HCT116 (cell line): ENCODE results near the gene FCN1. TPM values are rescaled to one million over a fixed set of nuclear protein-coding genes. Genes with fewer than 3 reads are reported as not detected.

Experiments used
- ATAC-seq: fragments of 200-7000 bp; cut with Tn5 transposase; 2 replicates; pipeline ENCODE4 v1.9.1; 2020; ENCODE audit warnings: mild to moderate bottlenecking, moderate library complexity
- BruUV-seq: library from RNA; stranded (reverse); fragments of 400-500 nt; replicated peaks from 2 replicates; lab custom pipeline; 2021; lab: Mats Ljungman, UMichigan
- CTCF ChIA-PET: fragments of 300-600 bp; sonication (Branson Sonifier 250); formaldehyde crosslinking; loops from one replicate; lab custom pipeline; 2021; ENCODE audit warnings: antibody characterized with exemption; lab: Charles Lee
- POLR2A ChIA-PET: fragments of 300-600, 350-600 bp; sonication (Branson Sonifier 250); formaldehyde crosslinking; loops from one replicate; lab custom pipeline; 2021; ENCODE audit warnings: antibody characterized with exemption; lab: Charles Lee
- RAD21 ChIA-PET, 2 experiments: fragments of 300-600 bp; sonication (Branson Sonifier 250); formaldehyde crosslinking; loops; one replicate each; lab custom pipeline; 2023; ENCODE audit warnings: low total read pairs in 2 of 2; ENCODE audit not compliant: uncharacterized antibody in 2 of 2, unreplicated experiment in 2 of 2, low non-redundant PET in 1 of 2; lab: Charles Lee
- DNase-seq: peaks from one replicate; pipeline ENCODE4 v3.0.0-alpha.2; 2010; ENCODE audit warnings: low read depth, low spot score
- H2AFZ ChIP-seq: fragments of 200-600 bp; shearing (Covaris generic), sonication (generic); 2 replicates; pipeline ENCODE4 v1.6.1; 2017; ENCODE audit warnings: low read depth, mixed run types, mixed read lengths, antibody characterized with exemption, low read length; ENCODE audit not compliant: poor library complexity, severe bottlenecking
- H3K27ac ChIP-seq: 2 replicates; pipeline ENCODE4 v1.5.1; 2012; ENCODE audit warnings: low read depth, low read length
- H3K27me3 ChIP-seq: fragments of 200-600 bp; sonication (generic); 2 replicates; pipeline ENCODE4 v1.6.1; 2016; ENCODE audit warnings: mixed run types, low read length, mixed read lengths; ENCODE audit not compliant: insufficient read depth
- H3K36me3 ChIP-seq, 2 experiments: fragments of 200-500 bp in 1 of 2; fragments of 200-600 bp in 1 of 2; sonication (Bioruptor generic) in 1 of 2; sonication (generic) in 1 of 2; 2 replicates each; pipeline versions ENCODE4 v1.5.1 to v1.6.1; 2014 to 2016; ENCODE audit warnings: low read length in 2 of 2, inconsistent platforms in 1 of 2, mixed read lengths in 1 of 2, mixed run types in 1 of 2; ENCODE audit not compliant: insufficient read depth in 2 of 2, control insufficient read depth in 1 of 2
- H3K4me1 ChIP-seq, 2 experiments: fragments of 200-600 bp in 1 of 2; sonication (generic) in 1 of 2; 2 replicates each; pipeline versions ENCODE4 v1.5.1 to v1.6.1; 2012 to 2017; ENCODE audit warnings: low read length in 2 of 2, inconsistent platforms in 1 of 2, mild to moderate bottlenecking in 1 of 2, mixed read lengths in 1 of 2, mixed run types in 1 of 2, moderate library complexity in 1 of 2; ENCODE audit not compliant: insufficient read depth in 2 of 2, control insufficient read depth in 1 of 2
- H3K4me2 ChIP-seq: fragments of 200-600 bp; sonication (generic); 2 replicates; pipeline ENCODE4 v1.6.1; 2017; ENCODE audit warnings: mixed run types, low read length, mixed read lengths
- H3K4me3 ChIP-seq, 2 experiments: fragments of 200-600 bp in 1 of 2; sonication (generic) in 1 of 2; replicated peaks in 1 of 2; 2 replicates each; pipeline ENCODE4 v1.5.1; 2011 to 2016; ENCODE audit warnings: low read length in 2 of 2, control low read depth in 1 of 2, low read depth in 1 of 2, mild to moderate bottlenecking in 1 of 2, mixed read lengths in 1 of 2, mixed run types in 1 of 2
- H3K79me2 ChIP-seq: fragments of 200-600 bp; sonication (generic); 2 replicates; pipeline ENCODE4 v1.6.1; 2017; ENCODE audit warnings: mild to moderate bottlenecking, mixed run types, low read length, moderate library complexity, mixed read lengths; ENCODE audit not compliant: insufficient read depth
- H3K9ac ChIP-seq: fragments of 200-600 bp; sonication (generic); 2 replicates; pipeline ENCODE4 v1.6.1; 2016; ENCODE audit warnings: low read length, mixed read lengths
- H3K9me2 ChIP-seq: fragments of 200-600 bp; sonication (generic), shearing (Covaris generic); 2 replicates; pipeline ENCODE4 v1.6.1; 2017; ENCODE audit warnings: mixed run types, mild to moderate bottlenecking, moderate library complexity; ENCODE audit not compliant: insufficient read depth
- H3K9me3 ChIP-seq, 2 experiments: fragments of 200-500 bp in 1 of 2; fragments of 200-600 bp in 1 of 2; sonication (Bioruptor generic) in 1 of 2; sonication (generic) in 1 of 2; 2 replicates each; pipeline ENCODE4 v1.6.1; 2014 to 2017; ENCODE audit warnings: low read length in 2 of 2, mixed read lengths in 2 of 2, inconsistent platforms in 1 of 2, low read depth in 1 of 2, mild to moderate bottlenecking in 1 of 2, mixed run types in 1 of 2, moderate library complexity in 1 of 2; ENCODE audit not compliant: control insufficient read depth in 1 of 2, insufficient read depth in 1 of 2
- H4K20me1 ChIP-seq: fragments of 200-600 bp; sonication (generic), shearing (Covaris generic); 2 replicates; pipeline ENCODE4 v1.6.1; 2017; ENCODE audit warnings: mixed run types, mild to moderate bottlenecking, moderate library complexity; ENCODE audit not compliant: insufficient read depth
- CBX3 ChIP-seq: IDR thresholded peaks from 2 replicates; pipeline ENCODE4 v1.6.1; 2012; ENCODE audit warnings: low read depth
- CEBPB ChIP-seq: IDR thresholded peaks from 2 replicates; pipeline ENCODE4 v1.6.1; 2012; ENCODE audit warnings: low read depth
- FOSL1 ChIP-seq: IDR thresholded peaks from 2 replicates; pipeline ENCODE4 v1.6.1; 2012; ENCODE audit warnings: low read depth
- POLR2AphosphoS5 ChIP-seq: IDR thresholded peaks from 2 replicates; pipeline ENCODE4 v1.6.1; 2011; ENCODE audit warnings: mild to moderate bottlenecking, low read depth, low read length, moderate library complexity
- RAD21 ChIP-seq: IDR thresholded peaks from 2 replicates; pipeline ENCODE4 v1.6.1; 2012; ENCODE audit warnings: low read depth, mild to moderate bottlenecking
- REST ChIP-seq: IDR thresholded peaks from 2 replicates; pipeline ENCODE4 v1.6.1; 2012; ENCODE audit warnings: low read depth
- SP1 ChIP-seq: IDR thresholded peaks from 2 replicates; pipeline ENCODE4 v1.6.1; 2012; ENCODE audit warnings: low read depth
- SRF ChIP-seq: IDR thresholded peaks from 2 replicates; pipeline ENCODE4 v1.6.1; 2012; ENCODE audit warnings: low read depth
- TCF7L2 ChIP-seq: IDR thresholded peaks from 2 replicates; pipeline ENCODE4 v1.7.0; 2011; ENCODE audit warnings: borderline replicate concordance, inconsistent platforms; ENCODE audit not compliant: insufficient read depth, insufficient read length; ENCODE audit errors: extremely low read depth
- YY1 ChIP-seq: IDR thresholded peaks from 2 replicates; pipeline ENCODE4 v1.6.1; 2011; ENCODE audit warnings: low read length, low read depth, moderate library complexity, mild to moderate bottlenecking; ENCODE audit not compliant: insufficient replicate concordance; ENCODE audit errors: extremely low read depth
- ZNF274 ChIP-seq: fragments of 200-500 bp; sonication (Bioruptor generic); IDR thresholded peaks from 2 replicates; pipeline ENCODE4 v1.6.1; 2014; ENCODE audit warnings: mild to moderate bottlenecking, low read depth, low read length, inconsistent platforms
- intact Hi-C: fragments of 100-400 bp; cut with micrococcal nuclease; formaldehyde crosslinking; loops from 2 replicates; pipeline ENCODE4 v1.10.0; 2022
- total RNA-seq: library from RNA; stranded (reverse); gene quantifications from one replicate; pipeline ENCODE4 v1.2.1, GENCODE V29; 2021; ENCODE audit not compliant: unreplicated experiment
- TF ChIP-seq, protein P1 (sequence below): IDR thresholded peaks from 2 replicates; pipeline ENCODE4 v1.6.1; 2011; ENCODE audit warnings: mild to moderate bottlenecking, low read length, moderate library complexity; ENCODE audit not compliant: insufficient replicate concordance; ENCODE audit errors: extremely low read depth
- TF ChIP-seq, protein P2 (sequence below), 3 experiments: fragments of 200-600 bp in 1 of 3; sonication (generic) in 1 of 3; IDR thresholded peaks in 2 of 3; conservative IDR thresholded peaks in 1 of 3; 2 replicates each; pipeline ENCODE4 v1.5.1; 2012 to 2017; ENCODE audit warnings: low read depth in 2 of 3, low read length in 2 of 3, antibody characterized with exemption in 1 of 3, borderline replicate concordance in 1 of 3, control low read depth in 1 of 3, mild to moderate bottlenecking in 1 of 3, mixed read lengths in 1 of 3, mixed run types in 1 of 3, moderate library complexity in 1 of 3; ENCODE audit not compliant: insufficient read depth in 1 of 3

The FCN1 gene
- total RNA-seq, 1 experiment from 2014 or later: not detected

DNA sequence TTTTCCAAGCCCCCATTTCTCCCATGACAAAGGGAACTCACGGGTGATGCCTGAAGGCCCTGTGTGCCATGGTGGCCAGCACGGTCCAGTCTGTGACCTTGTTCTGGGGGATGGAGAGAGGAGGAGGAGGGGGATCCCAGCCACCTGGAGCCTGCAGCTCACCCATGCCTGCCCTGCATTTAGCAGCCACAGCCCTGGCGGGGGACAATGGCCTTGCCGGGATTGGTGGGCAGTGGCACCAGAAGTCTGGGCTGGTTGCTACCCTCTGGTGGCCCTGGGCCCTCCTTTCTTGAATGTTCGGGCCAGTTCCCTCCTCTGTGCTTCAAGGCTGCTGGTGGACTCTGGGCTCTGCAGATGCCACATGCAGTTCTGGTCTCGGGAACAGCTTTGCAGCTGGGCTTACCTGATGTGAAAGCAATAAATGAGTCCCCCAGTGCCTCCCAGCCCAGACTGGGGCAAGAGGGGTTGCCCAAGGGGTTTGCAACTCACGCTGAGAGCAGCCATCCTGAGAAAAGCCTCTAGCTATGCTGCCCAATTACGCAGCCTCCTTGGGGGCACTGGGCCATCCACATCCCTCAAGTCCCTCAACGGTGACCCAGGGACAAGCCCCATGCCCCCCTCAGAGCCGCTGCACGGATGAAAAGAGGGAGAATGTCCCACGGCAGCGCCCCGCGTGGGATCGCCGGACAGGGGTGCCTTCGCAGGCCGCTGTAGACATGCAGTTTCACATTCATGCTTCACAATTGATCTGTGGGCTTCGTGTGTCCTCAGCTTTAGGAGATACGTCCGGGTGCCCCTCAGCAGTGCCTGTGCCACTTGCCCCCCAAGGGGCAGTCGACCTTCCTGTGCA, 49.2 kb upstream of the FCN1 start (continued):
- TF ChIP-seq ZNF274: no peak
- no peak for TF ChIP-seq REST
- no peak for TF ChIP-seq RAD21
- TF ChIP-seq, protein P1, sequence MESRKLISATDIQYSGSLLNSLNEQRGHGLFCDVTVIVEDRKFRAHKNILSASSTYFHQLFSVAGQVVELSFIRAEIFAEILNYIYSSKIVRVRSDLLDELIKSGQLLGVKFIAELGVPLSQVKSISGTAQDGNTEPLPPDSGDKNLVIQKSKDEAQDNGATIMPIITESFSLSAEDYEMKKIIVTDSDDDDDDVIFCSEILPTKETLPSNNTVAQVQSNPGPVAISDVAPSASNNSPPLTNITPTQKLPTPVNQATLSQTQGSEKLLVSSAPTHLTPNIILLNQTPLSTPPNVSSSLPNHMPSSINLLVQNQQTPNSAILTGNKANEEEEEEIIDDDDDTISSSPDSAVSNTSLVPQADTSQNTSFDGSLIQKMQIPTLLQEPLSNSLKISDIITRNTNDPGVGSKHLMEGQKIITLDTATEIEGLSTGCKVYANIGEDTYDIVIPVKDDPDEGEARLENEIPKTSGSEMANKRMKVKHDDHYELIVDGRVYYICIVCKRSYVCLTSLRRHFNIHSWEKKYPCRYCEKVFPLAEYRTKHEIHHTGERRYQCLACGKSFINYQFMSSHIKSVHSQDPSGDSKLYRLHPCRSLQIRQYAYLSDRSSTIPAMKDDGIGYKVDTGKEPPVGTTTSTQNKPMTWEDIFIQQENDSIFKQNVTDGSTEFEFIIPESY: no peak
- TF ChIP-seq, all 23 proteins: peak for 0

- no peak overlapping the region for H3K4me3 ChIP-seq
- H3K4me1 ChIP-seq: peaks cover 5 to 10% of the 10 kb centered on the region in 2 experiments
- no peaks in the 10 kb centered on the region for H4K20me1 ChIP-seq
- no peak for ATAC-seq
- no TSS peak for BruUV-seq
- intact Hi-C loops: no loop called here
- H3K9ac ChIP-seq: no peak overlapping the region
- no peaks in the 10 kb centered on the region for H3K9me2 ChIP-seq
- H3K27me3 ChIP-seq: peaks cover 28% of the 10 kb centered on the region
- H2AFZ ChIP-seq: no peak overlapping the region
- DNase-seq: no peak
- H3K27ac ChIP-seq: no peak overlapping the region
- RAD21 ChIA-PET: no interaction called here
- H3K79me2 ChIP-seq: no peaks in the 10 kb centered on the region
- no peaks in the 10 kb centered on the region for H3K9me3 ChIP-seq
- no peak for TF ChIP-seq POLR2AphosphoS5
- TF ChIP-seq, protein P2, sequence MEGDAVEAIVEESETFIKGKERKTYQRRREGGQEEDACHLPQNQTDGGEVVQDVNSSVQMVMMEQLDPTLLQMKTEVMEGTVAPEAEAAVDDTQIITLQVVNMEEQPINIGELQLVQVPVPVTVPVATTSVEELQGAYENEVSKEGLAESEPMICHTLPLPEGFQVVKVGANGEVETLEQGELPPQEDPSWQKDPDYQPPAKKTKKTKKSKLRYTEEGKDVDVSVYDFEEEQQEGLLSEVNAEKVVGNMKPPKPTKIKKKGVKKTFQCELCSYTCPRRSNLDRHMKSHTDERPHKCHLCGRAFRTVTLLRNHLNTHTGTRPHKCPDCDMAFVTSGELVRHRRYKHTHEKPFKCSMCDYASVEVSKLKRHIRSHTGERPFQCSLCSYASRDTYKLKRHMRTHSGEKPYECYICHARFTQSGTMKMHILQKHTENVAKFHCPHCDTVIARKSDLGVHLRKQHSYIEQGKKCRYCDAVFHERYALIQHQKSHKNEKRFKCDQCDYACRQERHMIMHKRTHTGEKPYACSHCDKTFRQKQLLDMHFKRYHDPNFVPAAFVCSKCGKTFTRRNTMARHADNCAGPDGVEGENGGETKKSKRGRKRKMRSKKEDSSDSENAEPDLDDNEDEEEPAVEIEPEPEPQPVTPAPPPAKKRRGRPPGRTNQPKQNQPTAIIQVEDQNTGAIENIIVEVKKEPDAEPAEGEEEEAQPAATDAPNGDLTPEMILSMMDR (IDR thresholded peaks at IDR 0.05 in 2 of 3, conservative IDR thresholded peaks at IDR 0.05 in 1 of 3; ENCODE audit: borderline replicate concordance in 1 of 3, insufficient read depth in 1 of 3, low read depth in 2 of 3, low read length in 2 of 3): no peak
- TF ChIP-seq SP1: no peak
- no peak for TF ChIP-seq FOSL1
- no peak for TF ChIP-seq CEBPB
- no peak for TF ChIP-seq YY1
- TF ChIP-seq TCF7L2: no peak
- no peak for TF ChIP-seq SRF
- TF ChIP-seq, protein P1: no peak
- no peak for TF ChIP-seq CBX3
- no peak overlapping the region for H3K4me2 ChIP-seq
- H3K36me3 ChIP-seq: no peaks in the 10 kb centered on the region
- CTCF ChIA-PET: no interaction called here
- POLR2A ChIA-PET: no interaction called here
Measured at GRCh38 chr9:134966270-134966669, 48.6 kb upstream of the FCN1 start.
